Suppressor macrophage (primary cell): ENCODE results near the gene EPN1.
"Not testable (repeated sequence)": the region's sequence is repeated elsewhere in the genome, so short reads cannot be mapped to it uniquely, and the experiment has no call there.

Experiments used
- DNase-seq, 4 experiments: peaks; one replicate each; pipeline ENCODE4 v3.0.0-alpha.2; 2020 to 2022

Gene EPN1

DNA sequence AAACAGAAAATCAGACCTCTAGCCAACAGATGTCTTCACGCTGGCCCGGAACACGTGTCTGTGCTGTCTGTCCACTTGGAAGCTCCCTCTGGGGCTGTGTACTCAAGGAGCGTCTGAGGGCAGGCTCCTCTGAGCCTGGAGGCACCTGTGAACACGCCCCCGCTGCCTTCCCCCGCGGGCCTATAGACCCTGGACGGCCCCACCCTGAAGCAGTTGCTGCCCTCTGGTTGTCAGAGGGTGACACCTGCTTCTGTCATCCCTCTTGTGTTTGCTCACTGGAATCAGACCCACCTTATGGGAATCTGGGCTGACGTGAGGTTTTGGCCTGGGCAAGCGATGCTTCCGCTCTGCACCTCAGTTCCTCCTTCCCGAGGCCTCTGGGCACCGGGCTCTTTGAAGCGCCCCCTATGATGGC is 19.2 kb downstream of the EPN1 start:
- DNase-seq = no peak

DNA sequence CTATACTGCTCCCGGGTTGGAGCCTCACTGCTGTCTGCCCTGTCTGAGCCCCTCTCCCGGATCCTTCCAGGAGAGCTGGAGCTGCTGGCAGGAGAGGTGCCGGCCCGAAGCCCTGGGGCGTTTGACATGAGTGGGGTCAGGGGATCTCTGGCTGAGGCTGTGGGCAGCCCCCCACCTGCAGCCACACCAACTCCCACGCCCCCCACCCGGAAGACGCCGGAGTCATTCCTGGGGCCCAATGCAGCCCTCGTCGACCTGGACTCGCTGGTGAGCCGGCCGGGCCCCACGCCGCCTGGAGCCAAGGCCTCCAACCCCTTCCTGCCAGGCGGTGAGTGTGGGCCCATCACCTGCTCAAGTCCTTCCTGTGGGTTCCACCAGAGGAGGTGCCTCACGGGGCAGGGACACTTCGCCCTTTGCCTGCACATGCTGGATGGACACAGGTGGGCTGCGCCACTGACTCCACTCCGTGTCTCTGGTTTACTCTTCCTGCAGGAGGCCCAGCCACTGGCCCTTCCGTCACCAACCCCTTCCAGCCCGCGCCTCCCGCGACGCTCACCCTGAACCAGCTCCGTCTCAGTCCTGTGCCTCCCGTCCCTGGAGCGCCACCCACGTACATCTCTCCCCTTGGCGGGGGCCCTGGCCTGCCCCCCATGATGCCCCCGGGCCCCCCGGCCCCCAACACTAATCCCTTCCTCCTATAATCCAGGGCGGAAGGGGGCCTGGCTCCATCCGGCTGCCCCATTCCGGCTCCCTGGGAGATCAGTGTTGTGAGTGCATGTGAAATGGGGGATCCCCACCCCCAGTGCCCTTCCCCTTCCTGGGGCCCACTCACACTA is 19.8 kb downstream of the EPN1 start:
- no peak for DNase-seq

DNA sequence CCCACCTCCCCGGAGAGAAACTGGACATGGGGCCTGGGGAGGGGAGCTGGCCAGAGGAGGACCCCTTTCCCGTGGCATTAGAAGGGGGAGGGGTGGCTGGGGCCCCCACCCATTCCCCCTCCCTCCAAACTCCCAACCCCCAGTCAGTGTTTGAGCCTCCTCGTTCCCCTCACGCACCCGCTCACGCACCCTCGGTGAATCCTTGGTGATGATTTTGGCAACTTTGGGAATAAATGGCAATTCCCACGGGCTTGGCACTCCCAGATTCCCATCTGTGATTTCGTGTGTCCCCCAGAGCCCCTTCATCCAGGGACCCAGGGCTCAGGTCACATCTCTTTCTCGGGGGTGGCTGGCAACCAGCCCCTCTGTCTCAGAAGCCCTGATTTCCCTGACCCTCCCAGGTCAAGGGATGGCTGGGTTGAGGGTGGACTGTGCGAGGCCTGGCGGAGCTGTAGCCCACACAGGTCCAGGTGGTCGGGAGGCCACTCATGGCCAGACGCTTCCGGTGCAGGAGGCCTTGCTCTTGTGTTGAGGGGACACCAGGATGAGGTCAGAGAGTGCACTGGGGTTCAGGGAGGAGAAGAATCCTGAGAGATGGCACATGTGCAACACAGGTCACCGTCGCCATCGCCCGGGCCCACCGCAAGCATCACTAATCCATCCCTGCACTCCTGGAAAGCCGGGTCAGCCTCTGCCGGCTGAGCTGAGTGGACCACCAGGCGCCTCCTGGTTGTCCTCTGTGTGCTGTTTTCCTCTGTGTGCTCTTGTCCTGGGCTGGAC is 20.7 kb downstream of the EPN1 start:
- no peak for DNase-seq

DNA sequence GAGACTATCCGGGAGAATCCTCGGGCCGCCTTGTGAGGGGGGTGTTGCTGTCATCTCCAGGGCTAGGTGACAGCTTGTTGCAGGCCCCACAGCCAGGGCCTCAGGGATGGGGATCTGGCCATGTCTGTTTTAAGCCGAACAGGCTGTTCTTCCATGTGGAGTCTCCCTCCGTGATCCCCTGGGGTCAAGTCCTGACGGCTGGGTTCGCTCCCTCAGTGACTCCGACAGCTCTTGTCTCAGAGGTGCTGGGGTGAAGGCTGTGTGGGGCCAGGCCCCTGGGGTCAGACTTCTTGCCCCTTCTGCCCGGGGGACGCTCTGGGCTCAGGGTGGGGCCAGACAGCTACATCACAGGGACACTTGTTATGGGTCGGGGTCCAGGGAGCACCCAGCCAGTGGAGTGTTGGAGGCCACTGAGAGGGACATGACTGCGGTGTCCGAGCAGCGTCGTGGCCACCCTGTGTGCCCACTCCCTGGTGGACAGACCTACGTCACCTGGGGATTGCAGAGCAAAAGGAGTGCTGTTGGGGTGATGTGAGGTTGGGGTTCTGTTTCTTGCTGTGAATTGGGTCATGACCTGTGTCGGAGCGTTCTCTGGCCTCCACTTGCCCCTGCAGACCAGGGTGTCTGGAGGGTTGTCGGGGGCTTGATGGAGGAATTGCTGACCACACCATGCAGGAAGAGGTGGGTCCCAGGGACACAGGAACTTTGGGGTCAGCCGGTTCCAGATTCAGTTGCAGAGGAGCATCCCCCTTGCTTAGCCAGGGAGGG is 21.5 kb downstream of the EPN1 start:
- no peak for DNase-seq

GRCh38 chr19:55697069-55697440 is 22.0 kb downstream of the EPN1 start:
- no peak for DNase-seq

DNA sequence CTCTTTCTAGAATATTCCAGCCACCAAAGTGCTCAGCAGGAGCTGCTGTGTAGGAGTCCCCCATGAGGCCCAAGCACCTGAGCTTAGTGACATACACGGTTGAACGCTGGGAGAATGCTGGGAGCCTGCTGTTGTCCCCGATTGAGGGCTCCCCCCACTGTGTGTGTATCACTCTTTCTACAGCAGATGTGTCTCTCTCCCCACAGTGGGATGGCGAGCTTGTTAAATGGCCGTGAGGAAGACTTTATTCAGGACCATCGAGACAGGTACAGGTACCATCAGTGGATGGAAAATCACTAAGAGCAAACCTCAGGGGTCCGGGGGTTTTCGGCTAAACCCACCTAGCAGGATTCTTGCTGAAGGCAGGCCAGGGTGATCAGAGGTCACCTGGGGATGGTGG is 22.7 kb downstream of the EPN1 start:
- DNase-seq = no peak

GRCh38 chr19:55698256-55698655 is 23.2 kb downstream of the EPN1 start:
- DNase-seq = no peak

GRCh38 chr19:55699221-55699620 is 24.2 kb downstream of the EPN1 start:
- DNase-seq = no peak

DNA sequence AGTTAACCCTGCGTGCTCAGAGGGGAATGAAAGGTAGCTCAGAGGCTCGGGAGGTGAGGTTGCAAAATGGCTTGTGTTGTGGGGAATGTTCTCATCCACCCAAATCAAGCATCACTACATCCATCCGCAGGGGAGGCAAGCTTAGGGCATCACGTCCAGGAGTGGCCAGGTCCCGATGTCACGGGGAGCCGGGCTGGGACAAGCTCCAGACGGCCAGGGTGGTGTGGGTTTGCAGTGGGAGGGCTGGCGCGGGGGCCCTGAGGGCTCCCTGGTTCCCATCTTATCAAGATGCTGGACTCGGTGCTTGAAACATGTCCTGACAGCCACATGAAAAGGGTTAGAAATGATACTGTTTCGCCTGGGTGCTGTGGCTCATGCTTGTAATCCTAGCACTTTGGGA is 25.8 kb downstream of the EPN1 start:
- no peak for DNase-seq

GRCh38 chr19:55702131-55702627 is 27.2 kb downstream of the EPN1 start:
- DNase-seq = no peak

- peak; percentile 45 to 70 (median 63) for DNase-seq
These were observed 28.8 kb downstream of the EPN1 start for GRCh38 chr19:55703790-55704215.

- DNase-seq = no peak
These were observed 29.6 kb downstream of the EPN1 start for GRCh38 chr19:55704494-55705245.

DNA sequence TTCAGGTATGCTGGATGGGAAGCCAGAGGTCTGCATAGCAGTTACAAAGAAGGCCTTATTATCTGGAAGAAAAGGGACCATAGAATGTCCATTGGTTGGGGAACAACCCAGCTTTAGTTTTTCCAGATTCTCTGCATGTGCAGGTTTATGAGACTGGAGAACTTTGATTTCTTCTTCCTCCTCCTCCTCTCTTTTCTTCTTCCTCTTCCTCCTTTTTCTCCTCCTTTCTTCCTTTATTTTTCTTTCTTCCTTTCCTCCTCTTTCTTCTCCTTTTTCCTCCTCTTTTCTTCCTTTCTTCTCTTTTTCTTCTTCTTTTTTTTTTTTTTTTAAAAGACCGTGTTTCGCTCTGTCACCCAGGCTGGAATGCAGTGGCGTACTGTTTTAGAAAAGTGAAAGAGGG is 30.9 kb downstream of the EPN1 start:
- no peak for DNase-seq

GRCh38 chr19:55711719-55712118 is 36.7 kb downstream of the EPN1 start:
- DNase-seq = no peak

GRCh38 chr19:55712804-55713631 is 38.0 kb downstream of the EPN1 start:
- DNase-seq = no peak

DNA sequence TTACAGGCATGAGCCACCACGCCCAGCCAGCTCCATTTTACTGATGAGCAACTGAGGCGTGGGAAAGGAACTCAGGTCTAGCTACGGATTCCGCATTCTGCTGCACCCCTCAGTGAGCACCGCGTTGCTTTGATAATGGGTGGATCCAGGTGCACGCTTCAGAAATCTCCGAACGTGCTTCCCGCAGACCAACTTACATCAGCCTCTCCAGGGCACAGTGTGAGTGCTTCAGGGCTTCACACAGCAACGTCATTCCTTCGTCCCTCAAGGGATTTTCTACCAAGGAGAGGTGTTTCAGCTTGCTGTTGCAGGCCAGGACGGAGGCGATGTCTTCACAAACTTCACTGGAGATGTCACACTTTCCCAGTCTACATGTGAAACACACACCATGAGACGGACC is 41.5 kb downstream of the EPN1 start:
- no peak for DNase-seq

DNA sequence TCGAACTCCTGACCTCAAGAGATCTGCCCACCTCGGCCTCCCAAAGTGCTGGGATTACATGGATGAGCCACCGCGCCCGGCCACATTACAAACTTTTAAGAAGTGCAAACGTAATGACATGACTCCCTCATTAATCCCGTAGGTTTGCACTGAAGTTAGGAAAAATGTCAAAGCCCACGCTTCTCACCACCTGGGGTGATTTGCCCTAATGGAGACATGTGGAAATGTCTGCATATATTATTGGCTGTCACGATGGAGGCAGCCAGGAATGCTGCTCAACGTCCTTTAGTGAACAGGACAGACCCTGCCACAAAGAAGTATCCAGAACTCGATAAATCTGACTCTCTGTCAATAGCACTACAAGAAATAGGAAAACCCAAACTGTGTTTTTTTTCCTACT is 42.2 kb downstream of the EPN1 start:
- no peak for DNase-seq

DNA sequence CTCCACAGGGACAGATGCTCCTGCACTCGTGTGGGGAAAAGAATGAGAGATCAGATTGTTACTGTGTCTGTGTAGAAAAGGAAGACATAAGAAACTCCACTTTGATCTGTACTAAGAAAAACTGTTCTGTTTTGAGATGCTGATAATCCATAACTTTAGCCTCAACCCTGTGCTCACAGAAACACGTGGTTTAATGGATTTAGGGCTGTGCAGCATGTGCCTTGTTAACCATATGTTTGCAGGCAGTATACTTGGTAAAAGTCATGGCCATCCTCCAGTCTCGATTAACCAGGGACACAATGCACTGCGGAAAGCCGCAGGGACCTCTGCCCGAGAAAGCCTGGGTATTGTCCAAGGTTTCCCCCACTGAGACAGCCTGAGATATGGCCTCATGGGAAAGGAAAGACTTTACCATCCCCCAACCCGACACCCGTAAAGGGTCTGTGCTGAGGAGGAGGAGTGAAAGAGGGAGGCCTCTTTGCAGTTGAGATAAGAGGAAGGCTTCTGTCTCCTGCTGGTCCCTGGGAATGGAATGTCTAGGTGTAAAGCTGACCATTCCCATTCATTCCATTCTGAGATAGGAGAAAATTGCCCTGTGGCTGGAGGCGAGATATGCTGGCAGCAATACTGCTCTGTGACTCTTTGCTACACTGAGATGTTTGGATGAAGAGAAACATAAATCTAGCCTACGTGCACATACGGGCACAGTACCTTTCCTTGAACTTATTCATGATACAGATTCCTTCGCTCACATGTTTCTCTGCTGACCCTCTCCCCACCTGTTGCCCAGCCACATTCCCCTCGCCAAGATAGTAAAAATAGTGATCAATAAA is 43.1 kb downstream of the EPN1 start:
- DNase-seq = not testable (repeated sequence)

GRCh38 chr19:55720214-55720746 is 45.3 kb downstream of the EPN1 start:
- DNase-seq = no peak

DNA sequence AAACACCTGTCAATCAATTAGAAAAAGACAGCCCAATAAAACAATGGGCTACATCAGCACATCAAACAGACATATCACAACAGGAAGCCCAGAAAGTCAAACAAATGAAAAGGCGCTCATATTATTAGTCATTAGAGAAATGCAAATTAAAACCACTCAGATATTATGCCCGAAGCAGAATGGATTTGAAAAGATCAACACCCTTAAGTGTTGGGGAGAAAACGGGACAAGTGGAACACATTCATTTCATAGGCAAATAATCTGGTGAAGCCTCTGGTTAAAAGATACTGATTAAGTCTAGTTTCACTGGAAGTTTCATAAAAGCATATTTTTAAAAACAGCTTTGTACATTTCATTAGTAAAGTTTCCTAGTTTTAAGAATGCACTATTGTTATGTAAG is 45.8 kb downstream of the EPN1 start:
- no peak for DNase-seq
